Neural cell (in vitro differentiated cells): Measurements from ENCODE around the gene FBXL20.

Experiments
- TF ChIP-seq, protein P1 (sequence below): fragments of 450-650 bp; IDR thresholded peaks from 2 replicates; pipeline ENCODE4 v1.5.1; 2014; ENCODE audit warnings: antibody characterized with exemption, mild to moderate bottlenecking, moderate library complexity; ENCODE audit not compliant: poor library complexity, severe bottlenecking
- TF ChIP-seq, protein P2 (sequence below): IDR thresholded peaks from 2 replicates; pipeline ENCODE4 v1.6.1; 2012; ENCODE audit warnings: borderline replicate concordance

DNA sequence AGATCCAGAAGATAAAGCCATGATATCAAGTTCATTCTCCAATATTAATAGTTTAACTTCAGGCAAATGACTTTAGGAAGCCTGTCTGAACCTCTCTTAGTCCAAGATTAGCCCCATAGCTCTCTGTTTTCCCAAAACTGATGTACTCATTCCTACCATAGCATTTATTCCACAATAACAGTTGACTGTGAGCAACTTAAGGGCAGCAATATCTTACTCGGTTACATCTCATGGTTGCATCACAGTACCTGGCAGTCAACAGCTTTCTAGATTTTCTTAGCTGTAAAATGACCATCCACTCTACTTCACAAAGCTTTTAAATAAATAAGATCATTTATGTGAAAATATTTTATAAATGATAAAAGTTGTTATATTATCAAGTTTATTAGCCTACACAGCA lies 117.5 kb downstream of the FBXL20 start:
- TF ChIP-seq, protein P1, sequence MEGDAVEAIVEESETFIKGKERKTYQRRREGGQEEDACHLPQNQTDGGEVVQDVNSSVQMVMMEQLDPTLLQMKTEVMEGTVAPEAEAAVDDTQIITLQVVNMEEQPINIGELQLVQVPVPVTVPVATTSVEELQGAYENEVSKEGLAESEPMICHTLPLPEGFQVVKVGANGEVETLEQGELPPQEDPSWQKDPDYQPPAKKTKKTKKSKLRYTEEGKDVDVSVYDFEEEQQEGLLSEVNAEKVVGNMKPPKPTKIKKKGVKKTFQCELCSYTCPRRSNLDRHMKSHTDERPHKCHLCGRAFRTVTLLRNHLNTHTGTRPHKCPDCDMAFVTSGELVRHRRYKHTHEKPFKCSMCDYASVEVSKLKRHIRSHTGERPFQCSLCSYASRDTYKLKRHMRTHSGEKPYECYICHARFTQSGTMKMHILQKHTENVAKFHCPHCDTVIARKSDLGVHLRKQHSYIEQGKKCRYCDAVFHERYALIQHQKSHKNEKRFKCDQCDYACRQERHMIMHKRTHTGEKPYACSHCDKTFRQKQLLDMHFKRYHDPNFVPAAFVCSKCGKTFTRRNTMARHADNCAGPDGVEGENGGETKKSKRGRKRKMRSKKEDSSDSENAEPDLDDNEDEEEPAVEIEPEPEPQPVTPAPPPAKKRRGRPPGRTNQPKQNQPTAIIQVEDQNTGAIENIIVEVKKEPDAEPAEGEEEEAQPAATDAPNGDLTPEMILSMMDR = no peak
- TF ChIP-seq, protein P2, sequence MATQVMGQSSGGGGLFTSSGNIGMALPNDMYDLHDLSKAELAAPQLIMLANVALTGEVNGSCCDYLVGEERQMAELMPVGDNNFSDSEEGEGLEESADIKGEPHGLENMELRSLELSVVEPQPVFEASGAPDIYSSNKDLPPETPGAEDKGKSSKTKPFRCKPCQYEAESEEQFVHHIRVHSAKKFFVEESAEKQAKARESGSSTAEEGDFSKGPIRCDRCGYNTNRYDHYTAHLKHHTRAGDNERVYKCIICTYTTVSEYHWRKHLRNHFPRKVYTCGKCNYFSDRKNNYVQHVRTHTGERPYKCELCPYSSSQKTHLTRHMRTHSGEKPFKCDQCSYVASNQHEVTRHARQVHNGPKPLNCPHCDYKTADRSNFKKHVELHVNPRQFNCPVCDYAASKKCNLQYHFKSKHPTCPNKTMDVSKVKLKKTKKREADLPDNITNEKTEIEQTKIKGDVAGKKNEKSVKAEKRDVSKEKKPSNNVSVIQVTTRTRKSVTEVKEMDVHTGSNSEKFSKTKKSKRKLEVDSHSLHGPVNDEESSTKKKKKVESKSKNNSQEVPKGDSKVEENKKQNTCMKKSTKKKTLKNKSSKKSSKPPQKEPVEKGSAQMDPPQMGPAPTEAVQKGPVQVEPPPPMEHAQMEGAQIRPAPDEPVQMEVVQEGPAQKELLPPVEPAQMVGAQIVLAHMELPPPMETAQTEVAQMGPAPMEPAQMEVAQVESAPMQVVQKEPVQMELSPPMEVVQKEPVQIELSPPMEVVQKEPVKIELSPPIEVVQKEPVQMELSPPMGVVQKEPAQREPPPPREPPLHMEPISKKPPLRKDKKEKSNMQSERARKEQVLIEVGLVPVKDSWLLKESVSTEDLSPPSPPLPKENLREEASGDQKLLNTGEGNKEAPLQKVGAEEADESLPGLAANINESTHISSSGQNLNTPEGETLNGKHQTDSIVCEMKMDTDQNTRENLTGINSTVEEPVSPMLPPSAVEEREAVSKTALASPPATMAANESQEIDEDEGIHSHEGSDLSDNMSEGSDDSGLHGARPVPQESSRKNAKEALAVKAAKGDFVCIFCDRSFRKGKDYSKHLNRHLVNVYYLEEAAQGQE = no peak
